GM19240 (cell line): ENCODE results near the gene PPARD.
A peak's percentile ranks its signal among the peaks of the same experiment; 100 is the strongest.

Source experiments
- DNase-seq: peaks from one replicate; pipeline ENCODE4 v3.0.0; 2011; ENCODE audit warnings: low spot score; ENCODE audit not compliant: insufficient read length

PPARD gene

DNA sequence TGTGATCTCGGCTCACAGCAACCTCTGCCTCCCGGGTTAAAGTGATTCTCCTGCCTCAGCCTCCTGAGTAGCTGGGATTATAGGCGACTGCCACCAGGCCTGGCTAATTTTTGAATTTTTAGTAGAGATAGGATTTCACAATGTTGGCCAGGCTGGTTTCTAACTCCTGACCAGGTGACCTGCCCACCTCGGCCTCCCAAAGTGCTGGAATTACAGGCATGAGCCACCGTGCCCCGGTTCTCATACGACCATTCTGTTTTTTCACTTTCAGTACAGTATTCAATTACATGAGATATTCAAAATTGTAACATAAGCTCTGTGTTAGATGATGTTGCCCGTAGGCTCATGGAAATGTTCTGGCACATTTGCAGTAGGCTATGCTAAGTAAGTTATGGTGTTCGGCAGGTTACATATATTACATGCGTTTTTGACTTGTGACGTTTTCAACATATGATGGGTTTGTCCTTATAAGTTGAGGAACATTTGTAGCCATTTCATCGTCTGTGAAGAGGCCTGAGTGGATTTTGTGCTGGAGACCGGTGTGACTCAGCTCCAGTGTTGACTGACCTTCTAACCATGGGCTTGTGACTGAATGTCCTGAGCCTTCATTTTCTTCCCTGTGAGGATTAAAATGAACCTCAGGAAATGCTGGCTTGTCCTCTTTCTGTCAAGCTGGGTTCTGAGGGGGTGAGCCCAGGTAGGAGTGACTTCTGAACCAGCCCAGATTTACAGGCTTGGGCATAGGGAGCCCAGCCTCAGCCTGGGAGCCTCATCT, 12.2 kb downstream of the PPARD start:
- no peak for DNase-seq

DNA sequence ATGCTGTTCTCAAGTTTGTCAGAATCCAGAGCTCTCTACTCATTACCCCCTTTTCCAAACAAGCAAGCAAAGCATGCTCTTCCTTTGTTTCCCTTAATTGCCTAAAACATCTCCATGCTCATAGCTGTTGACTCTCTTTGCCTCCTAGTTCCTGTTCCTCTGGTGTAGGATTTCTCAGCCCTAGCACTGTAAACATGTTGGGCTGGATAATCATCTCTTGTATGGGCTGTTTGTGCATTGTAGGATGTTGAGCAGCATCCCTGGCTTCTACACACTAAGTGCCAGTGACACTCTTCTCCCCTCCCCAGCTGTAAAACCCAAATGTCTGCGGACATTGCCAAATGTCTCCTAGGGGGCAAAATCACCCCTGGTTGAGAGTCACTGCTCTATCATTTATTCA, 14.0 kb downstream of the PPARD start:
- DNase-seq: no peak

DNA sequence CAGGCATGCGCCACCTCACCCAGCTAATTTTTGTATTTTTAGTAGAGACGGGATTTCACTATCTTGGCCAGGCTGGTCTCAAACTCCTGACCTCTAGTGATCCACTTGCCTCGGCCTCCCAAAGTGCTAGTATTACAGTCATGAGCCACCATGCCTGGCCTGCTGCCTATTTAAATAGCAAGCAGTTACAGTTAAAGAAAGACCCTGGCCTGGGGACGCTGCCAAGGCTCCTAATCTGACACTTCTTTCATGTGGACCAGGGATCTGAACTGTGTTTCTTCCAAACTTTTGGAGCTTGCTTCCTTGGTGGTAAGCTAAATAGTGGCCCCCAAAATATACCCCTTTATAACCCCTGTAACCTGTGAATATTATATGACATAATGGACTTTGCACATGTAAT, 15.3 kb downstream of the PPARD start:
- DNase-seq: no peak

DNA sequence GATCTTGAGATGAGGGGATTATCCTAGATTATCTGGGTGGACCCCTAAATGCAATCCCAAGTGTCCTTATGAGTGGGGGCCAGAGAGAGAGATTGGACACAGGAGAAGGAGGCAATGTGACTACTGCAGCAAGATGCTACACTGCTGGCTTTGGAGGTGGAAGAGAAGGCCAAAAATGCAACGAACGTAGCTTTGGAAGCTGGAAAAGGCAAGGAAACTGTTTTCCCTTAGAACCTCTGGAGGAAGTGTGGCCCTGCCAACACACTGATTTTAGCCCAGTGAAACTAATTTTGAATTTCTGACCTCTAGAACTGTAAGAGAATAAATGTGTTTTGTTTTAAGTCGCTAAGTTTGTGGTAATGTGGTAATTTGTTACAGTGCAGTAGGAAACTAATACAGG, 15.7 kb downstream of the PPARD start:
- no peak for DNase-seq

DNA sequence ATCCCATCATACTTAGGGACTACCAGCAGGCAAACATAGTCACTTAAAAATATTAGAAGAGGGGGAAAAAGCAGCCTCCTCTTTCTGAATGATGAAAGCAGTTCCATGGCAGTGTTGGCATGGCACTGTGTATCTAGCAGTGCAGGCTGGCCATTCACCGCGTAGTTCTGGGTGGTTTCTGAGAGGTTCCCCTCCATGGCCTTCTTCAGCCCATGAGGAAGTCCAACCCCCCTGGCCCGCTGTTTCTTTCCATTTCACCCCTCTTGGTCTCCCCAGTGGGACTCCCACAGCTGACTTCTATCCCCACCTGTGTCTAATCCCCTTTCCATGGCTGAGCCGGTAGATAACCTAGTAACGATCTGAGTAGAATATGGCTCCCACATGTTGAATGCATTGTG, 17.0 kb downstream of the PPARD start:
- DNase-seq: no peak

DNA sequence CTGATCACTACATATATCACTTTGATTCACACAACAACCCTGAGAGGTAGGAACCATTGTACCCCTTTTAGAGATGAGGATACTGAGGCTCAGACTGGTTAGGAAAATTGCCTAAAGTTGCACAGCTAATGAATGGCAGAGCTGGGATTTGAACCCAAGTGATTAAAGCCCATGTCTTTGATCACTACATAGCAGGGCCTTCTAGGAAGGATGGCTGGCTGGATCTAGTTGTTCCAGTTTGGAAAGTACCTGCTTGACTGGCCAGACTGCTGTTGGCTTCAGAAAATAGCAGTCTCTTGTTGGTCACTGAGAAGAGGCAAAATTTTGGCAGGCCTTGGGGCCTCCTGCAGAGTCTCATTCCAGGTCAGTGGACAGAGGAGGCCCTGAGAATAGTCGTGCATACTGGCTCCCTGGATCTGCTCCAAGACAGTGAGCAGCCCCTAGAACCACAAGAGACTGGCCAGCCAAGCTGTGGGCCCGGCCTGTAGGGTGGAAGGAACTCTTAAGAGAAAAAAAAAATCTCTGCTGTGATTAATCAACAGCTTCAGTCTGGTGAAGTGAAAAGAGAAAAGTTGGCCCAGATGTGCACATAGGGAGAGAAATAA, 17.5 kb downstream of the PPARD start:
- DNase-seq: no peak

DNA sequence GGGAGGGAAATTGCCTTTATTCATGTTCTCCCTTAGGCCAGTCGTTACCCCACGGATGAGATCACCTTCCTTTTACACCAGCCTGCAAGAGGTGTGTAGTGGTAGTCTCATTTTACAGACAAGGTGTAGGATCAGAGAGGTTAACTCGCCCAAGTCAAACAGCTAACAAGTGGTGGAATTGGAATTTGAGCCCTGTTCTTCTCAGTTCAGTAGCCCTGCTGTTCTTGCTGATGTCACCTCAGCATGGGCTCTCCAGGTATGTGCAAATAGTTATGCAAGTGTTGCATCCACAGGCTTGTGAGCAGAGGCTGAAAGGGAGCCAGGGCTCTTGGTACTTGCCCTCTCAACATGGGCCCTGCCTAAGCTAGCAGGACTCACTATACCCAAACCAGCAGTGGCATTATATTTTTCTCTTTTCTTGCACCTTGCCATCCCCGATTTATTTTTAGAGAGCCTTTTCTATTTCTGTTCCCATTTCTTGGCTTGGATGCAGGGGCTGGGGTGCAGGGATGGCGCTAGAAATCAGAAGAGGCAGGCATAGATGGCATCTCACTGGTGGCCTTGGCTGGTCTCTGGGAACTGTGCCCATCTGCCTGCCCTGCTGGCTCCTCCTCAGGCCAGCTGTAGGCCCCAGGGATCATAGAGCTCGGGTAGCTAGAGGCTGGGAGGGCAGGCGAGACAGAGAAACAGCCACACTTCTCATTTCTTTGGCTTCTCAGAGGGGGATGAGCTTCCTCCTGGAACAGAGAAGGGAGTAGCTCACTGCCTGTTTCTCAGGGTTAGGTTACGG, 18.2 kb downstream of the PPARD start:
- no peak for DNase-seq

DNA sequence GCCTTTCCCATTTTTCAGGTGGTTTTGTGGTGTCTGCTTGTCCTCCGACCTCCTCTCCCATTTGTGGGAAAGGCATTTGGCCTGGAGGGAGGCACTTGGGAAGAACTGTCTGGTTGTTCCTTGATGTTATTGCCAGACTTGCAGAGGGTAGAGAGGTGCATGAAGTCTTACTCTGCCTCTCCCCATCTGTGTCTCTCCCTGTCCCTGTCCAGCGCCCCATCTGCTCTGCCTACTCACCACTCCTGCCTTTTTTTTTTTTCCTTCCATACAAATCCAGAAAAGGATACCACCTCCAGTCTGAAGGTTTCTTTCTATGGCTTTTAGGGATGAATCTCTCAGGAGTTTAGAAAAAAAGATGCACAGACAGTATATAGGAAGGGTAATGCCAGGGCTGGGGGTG, 19.8 kb downstream of the PPARD start:
- no peak for DNase-seq

DNA sequence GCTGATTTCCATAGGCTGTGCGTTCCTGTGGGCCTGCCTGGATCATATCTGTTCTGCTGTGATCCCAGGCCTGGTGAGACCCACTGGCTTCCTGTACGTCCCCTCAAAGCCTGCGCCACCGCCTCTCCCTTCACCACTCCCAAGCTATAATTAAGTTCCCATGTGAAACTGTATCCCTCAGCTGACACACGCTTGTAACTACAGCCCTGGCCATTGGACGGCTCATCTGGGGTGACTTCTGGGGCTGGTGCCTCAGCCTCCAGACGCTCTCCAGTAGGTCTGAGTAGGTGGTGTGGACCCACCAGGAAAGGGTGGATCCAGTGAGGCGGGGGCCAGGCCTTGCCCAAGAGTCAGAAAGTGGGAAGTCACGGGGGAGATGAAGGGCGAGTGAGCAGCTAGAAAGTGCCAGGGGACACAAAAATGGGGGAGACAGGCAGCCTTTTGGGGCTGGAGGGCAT, 21.0 kb downstream of the PPARD start:
- DNase-seq: no peak

DNA sequence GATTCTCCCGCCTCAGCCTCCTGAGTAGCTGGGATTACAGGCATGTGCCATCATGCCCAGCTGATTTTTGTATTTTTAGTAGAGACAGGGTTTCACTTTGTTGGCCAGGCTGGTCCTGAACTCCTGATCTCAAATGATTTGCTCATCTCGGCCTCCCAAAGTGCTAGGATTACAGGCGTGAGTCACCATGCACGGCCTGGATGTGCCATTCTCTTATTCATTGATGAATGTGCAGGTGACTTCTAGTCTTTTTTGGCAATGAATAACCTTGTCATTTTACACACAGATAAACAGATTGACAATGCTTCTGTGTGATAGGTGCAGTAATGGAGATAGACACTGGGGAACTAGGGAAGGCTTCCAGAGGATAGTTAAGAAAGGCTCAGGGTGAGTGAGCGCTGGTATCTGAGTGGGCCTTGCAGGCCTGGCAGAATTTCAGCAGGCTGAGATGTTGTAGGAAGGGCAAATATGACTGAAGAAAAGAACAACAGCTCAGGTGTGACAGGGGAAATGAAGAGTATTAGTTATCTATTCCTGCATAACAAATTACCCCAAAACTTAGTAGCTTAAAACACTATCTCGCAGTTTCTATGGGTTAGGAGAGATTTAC, 23.3 kb downstream of the PPARD start:
- no peak for DNase-seq

DNA sequence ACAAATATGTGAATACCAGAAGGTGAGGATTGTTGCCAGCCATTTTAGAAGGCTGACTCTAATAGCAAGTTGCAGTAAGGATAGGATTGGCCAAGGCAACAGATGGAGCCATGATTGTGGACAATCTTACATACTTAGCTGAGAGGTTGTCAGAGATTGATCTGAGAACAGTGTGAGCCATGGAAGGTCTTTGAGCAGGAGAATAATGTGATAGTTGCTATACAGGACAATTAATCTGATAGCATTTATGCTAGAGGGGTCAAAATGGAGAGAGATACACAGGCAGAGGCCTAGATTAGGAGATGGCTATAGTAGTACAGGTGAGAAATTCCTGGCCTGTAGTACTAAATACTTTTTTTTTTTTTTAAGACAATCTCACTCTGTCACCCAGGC, 23.8 kb downstream of the PPARD start:
- no peak for DNase-seq

DNA sequence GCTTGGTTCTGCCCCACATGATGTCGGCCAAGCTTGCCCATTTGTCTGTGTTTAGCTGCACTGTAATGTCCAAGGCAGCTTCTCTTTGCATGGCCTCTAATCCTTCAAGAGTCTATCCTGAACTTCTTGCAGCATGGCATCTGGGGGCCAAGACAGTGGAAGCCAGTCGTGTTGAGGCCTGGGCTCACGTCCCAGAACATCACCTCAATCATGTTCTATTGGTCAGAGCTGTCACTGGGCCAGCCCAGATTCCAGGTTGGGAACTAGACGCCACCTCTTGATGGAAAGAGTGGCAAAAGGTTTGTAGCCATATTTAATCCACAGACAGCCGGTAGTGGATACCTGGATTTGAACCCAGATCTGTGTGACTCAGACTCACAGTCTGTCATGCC, 25.3 kb downstream of the PPARD start:
- DNase-seq: no peak

DNA sequence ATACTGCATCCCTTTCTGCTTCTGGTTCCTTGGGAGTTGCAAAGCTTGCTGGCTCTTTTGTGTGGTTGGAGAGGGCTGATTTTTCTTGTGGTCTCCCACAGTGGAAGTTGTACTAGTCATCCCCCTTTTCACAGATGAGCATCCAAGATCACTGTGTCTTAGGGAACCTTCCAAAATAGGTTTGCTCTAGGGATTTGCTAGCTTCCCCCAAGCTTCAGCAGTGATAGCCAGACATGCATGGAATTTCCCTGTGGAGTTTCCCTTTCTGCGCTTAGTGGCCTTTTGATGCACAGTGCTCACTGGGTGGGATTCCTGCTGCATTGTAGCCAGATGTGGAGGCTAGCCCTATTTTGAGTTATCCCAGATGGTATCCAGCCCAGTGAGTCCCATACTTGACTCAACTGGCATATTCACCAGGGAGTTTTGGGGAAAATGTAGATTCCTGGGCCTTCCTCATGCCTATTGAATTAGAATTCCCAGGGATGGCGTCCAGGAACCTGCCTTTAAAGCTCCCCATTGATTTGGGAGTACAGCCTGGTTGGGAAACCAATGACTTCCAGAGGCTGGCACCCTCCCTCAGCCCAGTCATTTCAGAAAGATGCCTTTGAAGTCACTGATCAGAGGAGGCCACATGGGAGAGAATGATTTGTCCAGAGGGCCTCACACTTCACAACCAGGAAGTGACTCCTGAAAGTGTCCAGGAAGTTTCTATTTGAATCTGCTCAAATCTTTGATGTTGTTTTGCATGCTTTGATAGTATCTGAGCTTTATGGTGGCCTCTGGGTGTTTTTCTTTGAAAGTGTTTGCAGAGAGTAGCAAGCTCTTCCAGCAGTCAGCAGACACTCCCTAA, 25.9 kb downstream of the PPARD start:
- no peak for DNase-seq

DNA sequence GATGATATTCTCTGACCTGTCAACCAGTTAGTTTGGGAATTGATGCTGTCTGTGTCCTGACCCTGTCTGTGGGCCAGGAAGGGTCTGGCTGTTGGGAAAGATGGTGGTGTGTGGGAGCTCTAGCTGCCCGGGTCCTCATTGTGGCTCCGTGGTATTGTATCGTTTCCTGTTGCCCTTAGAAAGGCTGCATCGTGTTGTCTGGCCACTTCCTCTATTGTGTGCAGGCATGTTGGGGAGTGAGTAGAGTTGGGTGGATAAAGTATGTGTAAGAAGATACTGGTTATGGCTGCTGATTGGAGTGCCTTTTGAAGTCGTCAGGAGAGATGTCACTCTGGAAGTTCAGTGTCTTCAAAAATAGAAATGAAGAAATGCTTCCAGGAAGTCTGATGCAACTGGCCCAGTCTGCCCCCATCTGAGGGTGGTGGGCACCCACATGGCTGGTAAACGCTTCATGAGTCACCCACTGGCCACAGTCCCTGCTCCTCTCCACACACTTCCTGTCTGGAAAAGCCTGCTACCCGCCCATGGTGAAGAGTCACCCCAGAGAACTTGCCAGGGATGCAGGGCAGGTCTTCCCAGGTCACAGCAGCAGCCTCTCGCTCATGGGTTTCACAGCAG, 27.9 kb downstream of the PPARD start:
- peak; percentile 60 for DNase-seq

DNA sequence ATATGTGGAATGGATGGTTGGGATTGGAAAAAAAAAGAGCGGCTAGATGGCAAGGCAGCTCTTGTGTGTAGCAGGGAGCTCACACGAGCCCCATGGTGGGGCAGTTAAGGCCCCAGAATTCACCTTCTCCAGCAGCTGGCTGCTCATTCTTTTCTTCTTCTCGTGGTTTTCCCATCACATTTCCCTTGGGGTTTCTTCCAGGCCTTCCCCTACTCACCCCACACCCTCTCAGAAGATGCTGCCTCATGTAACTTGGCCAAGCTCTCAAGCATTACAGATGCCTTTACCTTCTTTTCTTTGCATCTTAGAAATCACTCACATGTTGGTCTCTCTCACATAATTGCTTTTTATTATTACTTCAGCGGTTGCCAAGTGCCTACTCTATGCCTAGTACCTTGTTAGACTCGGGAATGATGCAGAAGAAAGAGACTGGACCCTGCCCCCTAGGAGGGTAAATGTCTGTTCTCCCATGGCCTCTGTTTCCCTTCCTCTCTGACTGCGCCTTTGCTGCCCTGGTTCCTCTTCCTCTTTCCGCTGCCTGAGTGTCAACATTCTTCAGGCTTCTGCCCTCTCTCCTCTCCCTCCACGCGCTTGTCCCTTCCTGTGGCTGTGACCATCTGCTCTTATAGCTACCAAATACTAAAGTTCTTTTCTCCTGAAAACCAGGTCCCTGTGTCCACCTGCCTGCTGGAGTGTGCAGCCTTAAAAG, 28.6 kb downstream of the PPARD start:
- DNase-seq: no peak

DNA sequence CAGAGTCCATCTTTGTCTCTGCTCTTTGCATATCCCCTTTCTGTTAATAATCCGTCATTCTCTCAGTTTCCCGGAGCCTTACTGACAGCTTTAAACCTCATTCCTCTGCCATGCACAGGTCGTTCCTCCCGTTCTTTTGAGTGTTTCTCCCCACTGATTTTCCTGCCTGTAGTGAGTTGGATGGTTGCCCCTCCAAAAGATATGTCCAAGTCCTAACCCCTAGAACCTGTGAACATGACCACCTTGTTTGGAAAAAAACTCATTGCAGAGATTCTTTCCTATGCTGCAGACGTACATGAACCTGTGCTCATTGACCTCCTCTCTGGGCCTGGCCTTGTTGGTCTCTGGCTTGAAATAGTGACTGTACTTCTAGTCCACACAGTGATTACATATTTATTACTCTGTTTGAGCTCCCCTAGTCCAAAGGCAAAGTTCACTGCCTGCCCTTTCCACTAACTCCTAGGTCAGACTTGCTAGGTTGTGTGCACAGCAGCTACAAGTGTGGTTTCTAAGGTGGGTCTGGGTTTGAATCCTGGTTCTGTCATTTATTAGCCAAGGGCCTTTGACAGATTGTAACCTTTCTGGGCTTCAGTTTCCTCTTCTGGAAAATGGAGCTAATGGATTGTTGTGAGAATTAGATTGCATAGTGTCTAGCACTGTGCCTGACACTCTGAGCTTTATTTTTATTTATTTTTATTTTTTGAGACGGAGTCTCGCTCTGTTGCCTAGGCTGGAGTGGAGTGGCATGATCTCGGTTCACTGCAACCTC, 29.3 kb downstream of the PPARD start:
- DNase-seq: no peak

DNA sequence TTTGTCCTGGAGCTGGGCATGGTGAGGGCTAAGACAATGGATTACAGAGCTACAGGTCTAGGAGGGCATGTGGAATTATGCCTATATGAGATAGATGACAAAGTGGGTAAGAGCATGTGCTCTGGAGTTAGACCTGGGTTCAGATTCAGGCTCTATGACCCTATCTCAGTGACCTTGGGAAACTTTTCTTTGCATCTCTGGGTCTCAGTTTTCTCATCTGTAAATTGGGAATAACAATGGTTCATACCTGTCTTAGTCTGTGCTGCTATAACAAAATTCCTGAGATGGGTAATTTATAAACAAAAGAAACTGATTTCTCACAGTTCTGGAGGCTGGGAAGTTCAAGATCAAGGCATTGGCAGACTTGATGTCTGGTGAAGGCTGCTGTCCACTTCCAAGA, 30.3 kb downstream of the PPARD start:
- DNase-seq: no peak

DNA sequence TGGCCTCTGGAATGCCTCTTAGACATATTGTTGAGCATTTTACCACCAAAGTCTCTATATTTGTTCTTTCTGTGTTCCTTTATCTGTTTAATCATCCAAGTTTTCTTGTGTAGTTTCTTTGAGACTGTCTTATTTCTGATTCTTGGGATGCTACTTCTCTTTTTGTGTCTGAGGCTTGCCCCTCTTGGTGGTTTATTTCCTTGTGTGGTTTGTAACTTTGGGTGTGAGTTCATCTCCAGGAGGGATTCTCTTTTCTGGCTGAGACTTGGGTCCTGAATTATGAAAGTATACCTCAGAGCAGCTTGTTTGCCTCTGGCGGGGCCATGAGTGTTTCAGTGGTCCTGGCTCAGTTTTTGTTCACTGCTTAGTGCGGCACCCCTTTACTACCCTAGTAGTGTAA, 33.9 kb downstream of the PPARD start:
- DNase-seq: no peak

DNA sequence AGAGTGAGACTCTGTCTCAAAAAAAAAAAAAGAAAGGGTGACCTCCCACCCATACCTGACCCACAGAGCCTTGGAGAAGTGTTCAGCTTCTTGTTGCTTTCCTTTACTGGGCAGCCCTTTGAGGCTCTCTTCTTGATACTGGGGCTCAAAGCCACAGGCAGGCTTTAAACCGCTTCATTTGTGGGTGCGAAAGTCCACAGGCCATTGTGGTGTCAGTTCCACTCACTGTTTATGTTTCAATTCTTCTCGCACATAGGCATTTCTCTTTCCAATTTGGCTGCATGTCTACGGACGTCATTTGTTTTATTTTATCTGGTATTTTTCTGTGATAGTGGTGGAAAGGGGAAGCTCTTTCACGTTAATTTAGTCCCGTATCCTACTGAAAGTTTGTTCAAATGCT, 34.6 kb downstream of the PPARD start:
- no peak for DNase-seq
